ENCODE data around the gene AAK1.
A peak's percentile ranks its signal among the peaks of the same experiment; 100 is the strongest.

The AAK1 gene

DNA sequence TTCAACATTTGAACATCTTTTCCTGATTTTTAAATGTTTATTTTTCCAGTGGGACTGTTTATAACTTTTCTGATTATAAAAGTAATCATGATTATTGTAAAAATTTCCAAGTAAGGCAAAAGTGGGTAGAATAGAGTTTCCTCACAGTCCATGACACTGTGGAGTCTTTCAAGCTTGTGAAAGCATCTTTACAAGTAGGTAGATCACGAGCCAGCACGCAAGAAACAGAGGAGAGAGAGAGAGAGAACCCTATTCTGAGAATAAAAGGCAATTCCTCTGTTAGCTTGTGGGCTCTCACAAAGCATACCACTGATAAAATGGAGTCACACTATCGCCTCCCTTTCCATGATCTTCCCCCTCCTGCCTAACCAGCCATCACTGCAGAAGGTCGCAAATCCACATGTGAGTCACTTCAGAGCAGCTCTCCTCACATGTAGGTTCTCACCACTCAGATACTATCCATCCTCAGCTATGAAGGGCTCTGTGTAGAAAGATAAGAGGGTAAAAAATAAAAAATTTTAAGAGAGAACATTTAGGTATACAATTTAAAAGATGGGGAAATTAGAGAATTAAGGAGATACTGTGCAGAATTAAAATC lies 40.3 kb downstream of the AAK1 start:
- H3K4me3 ChIP-seq (ENCODE audit: low read depth, low read length), result no peak overlapping the region
- no peak for DNase-seq (ENCODE audit: low read depth)
- TF ChIP-seq POLR2A (IDR thresholded peaks at IDR 0.05; ENCODE audit: extremely low read depth, insufficient read length) (no peak), MYC (IDR thresholded peaks at IDR 0.05; ENCODE audit: low read depth, low read length) (no peak)
- TF ChIP-seq, protein P1, sequence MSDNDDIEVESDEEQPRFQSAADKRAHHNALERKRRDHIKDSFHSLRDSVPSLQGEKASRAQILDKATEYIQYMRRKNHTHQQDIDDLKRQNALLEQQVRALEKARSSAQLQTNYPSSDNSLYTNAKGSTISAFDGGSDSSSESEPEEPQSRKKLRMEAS (IDR thresholded peaks at IDR 0.05; ENCODE audit: low read depth, low read length), result no peak
- TF ChIP-seq, protein P2, sequence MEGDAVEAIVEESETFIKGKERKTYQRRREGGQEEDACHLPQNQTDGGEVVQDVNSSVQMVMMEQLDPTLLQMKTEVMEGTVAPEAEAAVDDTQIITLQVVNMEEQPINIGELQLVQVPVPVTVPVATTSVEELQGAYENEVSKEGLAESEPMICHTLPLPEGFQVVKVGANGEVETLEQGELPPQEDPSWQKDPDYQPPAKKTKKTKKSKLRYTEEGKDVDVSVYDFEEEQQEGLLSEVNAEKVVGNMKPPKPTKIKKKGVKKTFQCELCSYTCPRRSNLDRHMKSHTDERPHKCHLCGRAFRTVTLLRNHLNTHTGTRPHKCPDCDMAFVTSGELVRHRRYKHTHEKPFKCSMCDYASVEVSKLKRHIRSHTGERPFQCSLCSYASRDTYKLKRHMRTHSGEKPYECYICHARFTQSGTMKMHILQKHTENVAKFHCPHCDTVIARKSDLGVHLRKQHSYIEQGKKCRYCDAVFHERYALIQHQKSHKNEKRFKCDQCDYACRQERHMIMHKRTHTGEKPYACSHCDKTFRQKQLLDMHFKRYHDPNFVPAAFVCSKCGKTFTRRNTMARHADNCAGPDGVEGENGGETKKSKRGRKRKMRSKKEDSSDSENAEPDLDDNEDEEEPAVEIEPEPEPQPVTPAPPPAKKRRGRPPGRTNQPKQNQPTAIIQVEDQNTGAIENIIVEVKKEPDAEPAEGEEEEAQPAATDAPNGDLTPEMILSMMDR (IDR thresholded peaks at IDR 0.05; ENCODE audit: low read depth, low read length), result no peak

DNA sequence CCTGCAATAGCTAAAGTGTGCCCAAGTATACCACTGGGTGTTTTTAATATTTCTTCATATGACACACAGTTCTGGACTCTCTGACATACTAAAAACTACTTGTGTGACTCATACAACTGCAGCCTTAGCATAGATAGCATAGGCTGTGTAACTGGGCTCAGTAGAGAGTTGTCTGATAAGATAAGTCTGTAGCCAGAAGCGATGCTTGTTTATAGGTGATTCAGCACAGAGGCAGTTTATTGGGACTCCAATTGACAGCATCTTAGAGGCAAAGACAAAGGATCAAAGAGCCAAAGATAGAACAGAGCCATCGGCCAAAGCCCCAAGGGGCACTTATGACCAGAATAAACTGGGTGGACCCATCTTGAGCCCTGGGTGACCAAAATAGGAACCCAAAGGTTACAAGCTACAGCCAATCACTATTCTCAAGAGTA lies 42.3 kb downstream of the AAK1 start:
- DNase-seq (ENCODE audit: low read depth), result peak; percentile 31
- TF ChIP-seq MYC (IDR thresholded peaks at IDR 0.05; ENCODE audit: low read depth, low read length) (no peak), POLR2A (IDR thresholded peaks at IDR 0.05; ENCODE audit: extremely low read depth, insufficient read length) (no peak)
- TF ChIP-seq, protein P1 (IDR thresholded peaks at IDR 0.05; ENCODE audit: low read depth, low read length), result no peak
- TF ChIP-seq, protein P2 (IDR thresholded peaks at IDR 0.05; ENCODE audit: low read depth, low read length), result no peak
- no peak overlapping the region for H3K4me3 ChIP-seq (ENCODE audit: low read depth, low read length)

DNA sequence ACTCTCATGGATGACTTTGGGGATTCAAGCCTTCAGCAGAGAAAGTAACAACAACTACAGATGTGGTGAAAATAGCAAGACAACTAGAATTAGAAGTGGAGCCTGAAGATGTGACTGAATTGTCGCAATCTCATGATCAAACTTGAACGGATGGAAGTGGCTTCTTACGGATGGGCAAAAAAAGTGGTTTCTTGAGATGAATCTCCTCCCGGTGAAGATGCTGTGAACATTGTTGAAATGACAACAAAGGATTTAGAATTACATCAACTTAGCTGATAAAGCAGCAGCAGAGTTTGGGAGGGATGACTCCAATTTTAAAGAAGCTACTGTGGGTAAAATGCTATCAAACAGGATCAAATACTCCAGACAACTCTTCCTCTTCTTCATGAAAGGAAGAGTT lies 43.1 kb downstream of the AAK1 start:
- no peak for DNase-seq (ENCODE audit: low read depth)
- H3K4me3 ChIP-seq (ENCODE audit: low read depth, low read length), result no peak overlapping the region
- TF ChIP-seq POLR2A (IDR thresholded peaks at IDR 0.05; ENCODE audit: extremely low read depth, insufficient read length) (no peak), MYC (IDR thresholded peaks at IDR 0.05; ENCODE audit: low read depth, low read length) (no peak)
- TF ChIP-seq, protein P2 (IDR thresholded peaks at IDR 0.05; ENCODE audit: low read depth, low read length), result no peak
- TF ChIP-seq, protein P1 (IDR thresholded peaks at IDR 0.05; ENCODE audit: low read depth, low read length), result no peak

DNA sequence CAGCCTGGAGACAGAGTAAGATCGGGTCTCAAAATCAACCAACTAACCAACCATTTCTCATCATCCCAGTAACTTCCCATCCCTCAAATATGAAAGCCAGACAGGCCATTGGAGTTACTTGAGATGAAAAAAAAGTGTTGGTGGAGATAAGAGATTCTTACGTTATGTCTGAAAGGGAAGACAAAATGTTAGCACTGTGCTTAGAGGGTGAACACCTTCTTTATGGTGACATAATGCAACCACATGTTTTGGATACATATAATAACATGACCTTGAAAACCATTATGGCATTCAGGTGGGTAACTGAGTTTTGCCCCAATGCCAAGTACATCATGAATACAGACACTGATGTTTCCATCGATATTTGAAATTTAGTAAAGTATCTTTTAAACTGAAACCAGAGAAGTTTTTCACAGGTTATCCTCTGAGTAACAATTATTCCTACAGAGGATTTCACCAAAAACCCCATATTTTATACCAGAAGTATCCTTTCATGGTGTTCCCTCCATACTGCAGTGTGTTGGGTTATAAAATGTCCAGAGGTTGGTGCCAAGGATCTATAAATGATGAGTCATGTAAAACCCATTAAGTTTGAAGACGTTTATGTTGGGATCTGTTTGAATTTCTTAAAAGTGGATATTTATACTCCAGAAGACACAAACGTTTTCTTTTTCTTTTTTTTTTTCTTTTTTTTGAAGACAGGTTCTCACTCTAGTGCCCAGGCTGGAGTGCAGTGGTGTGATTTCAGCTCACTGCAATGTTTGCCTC lies 45.5 kb downstream of the AAK1 start:
- TF ChIP-seq POLR2A (IDR thresholded peaks at IDR 0.05; ENCODE audit: extremely low read depth, insufficient read length), result no peak
- no peak overlapping the region for H3K4me3 ChIP-seq (ENCODE audit: low read depth, low read length)
- DNase-seq (ENCODE audit: low read depth), result no peak

DNA sequence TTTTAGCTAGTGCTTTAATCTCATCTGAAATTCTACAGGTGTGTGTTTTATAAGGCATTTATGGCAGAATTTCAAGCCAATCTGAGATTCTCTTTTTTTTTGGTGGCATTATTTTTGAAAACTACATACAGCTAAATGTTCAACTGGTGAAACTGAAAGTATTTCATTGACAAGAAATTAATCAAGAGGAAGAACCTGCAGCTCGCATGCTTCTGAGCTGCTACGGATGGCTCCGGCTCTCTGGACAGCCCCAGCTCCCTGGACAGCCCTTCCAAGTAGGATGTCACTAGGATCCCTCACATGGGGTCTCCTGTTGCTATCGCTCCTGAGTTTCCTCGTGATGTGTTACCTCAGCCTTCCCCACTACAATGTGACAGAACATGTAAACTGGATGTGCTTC lies 46.4 kb downstream of the AAK1 start:
- no peak overlapping the region for H3K4me3 ChIP-seq (ENCODE audit: low read depth, low read length)
- TF ChIP-seq, protein P1 (IDR thresholded peaks at IDR 0.05; ENCODE audit: low read depth, low read length), result no peak
- no peak for TF ChIP-seq POLR2A (IDR thresholded peaks at IDR 0.05; ENCODE audit: extremely low read depth, insufficient read length)
- TF ChIP-seq, protein P2 (IDR thresholded peaks at IDR 0.05; ENCODE audit: low read depth, low read length), result no peak
- no peak for TF ChIP-seq MYC (IDR thresholded peaks at IDR 0.05; ENCODE audit: low read depth, low read length)
- DNase-seq (ENCODE audit: low read depth), result no peak

DNA sequence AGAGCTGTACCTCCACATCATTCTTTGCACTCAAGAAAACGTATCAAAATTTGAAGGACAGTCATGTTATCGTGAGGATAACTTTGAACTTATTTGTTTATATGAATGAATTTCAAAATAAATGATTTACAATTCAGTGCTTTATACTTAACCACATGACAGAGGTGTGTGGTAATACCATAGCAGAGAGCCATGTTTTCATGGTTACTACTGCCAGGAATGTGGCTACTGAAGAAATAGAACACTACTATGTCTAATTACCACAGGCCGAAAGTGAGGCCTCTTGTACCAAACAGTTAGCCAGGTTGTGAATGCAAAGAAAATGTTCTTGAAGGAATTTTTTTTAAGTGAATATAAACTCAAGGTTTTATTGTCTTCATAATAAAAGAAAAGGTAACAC lies 49.2 kb downstream of the AAK1 start:
- no peak for DNase-seq (ENCODE audit: low read depth)
- no peak for TF ChIP-seq POLR2A (IDR thresholded peaks at IDR 0.05; ENCODE audit: extremely low read depth, insufficient read length)
- TF ChIP-seq MYC (IDR thresholded peaks at IDR 0.05; ENCODE audit: low read depth, low read length), result no peak
- TF ChIP-seq, protein P1 (IDR thresholded peaks at IDR 0.05; ENCODE audit: low read depth, low read length), result no peak
- TF ChIP-seq, protein P2 (IDR thresholded peaks at IDR 0.05; ENCODE audit: low read depth, low read length), result no peak
- H3K4me3 ChIP-seq (ENCODE audit: low read depth, low read length), result no peak overlapping the region

All from NB4 (cell line).